NB4 (cell line): ENCODE data around the gene STC2.

Experiments used
- CTCF ChIP-seq: IDR thresholded peaks from one replicate; pipeline ENCODE4 v1.5.1; 2012; ENCODE audit warnings: low read depth, low read length
- MYC ChIP-seq: IDR thresholded peaks from 2 replicates; pipeline ENCODE4 v1.6.1; 2011; ENCODE audit warnings: low read depth, low read length
- POLR2A ChIP-seq: IDR thresholded peaks from 2 replicates; pipeline ENCODE4 v1.6.1; 2011; ENCODE audit warnings: mild to moderate bottlenecking; ENCODE audit not compliant: insufficient read length; ENCODE audit errors: extremely low read depth

DNA sequence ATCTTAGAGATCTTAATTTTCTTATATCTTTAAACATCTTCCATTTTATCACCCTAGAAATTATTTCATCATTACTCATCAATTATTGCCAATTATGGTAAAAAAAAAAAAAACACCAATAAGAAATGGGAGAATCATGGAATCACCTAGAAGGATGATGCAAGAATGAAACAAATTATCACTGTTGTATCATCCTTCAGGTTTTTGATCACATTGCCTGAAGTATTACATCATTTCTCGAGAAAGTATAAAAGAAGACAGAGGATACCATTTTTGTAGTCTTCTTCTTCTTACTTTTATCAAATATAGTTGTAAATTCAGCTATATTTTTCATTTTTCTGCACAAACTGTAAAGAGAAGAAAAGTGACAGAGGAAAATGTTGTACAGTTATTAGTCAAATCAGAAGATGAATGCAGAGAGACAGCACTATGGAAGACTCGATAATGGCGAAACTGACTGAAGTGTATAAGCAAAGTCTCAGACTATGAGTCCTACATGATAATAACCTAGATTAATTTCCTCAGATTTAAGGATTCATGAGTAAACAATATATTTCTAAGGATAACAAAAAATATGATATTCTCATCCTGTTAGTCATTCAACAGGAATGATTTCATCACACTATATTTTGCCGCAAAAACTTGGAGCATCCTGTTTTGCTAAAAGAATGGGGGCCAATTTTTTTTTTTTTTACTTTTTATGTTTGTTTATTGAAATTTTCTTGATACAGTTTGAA, 5.9 kb upstream of the STC2 start:
- TF ChIP-seq CTCF (no peak), POLR2A (no peak), MYC (no peak)
